H1 (cell line): ENCODE data around the gene CAPN14. TPM values are rescaled to one million over a fixed set of nuclear protein-coding genes. Genes with fewer than 3 reads are reported as not detected.

Experiments
- CTCF ChIA-PET: fragments of 300-600 bp; sonication (Branson Sonifier 250); formaldehyde crosslinking; loops from one replicate; lab custom pipeline; 2021; ENCODE audit not compliant: partially characterized antibody; lab: Charles Lee
- POLR2A ChIA-PET: fragments of 300-600 bp; sonication (Branson Sonifier 250); formaldehyde crosslinking; loops from one replicate; lab custom pipeline; 2021; ENCODE audit warnings: inconsistent platforms; ENCODE audit not compliant: partially characterized antibody; lab: Charles Lee
- DNase-seq, 2 experiments: peaks; one replicate each; pipeline versions ENCODE4 v3.0.0 to v3.0.0-alpha.2; 2010 to 2022; ENCODE audit warnings: low spot score in 2 of 2, low read depth in 1 of 2, mixed read lengths in 1 of 2
- FAIRE-seq: peaks from 2 replicates; lab custom pipeline; 2011; peaks lifted over from hg19 to GRCh38; lab: Jason Lieb, UNC
- H2AFZ ChIP-seq: 2 replicates; pipeline ENCODE4 v1.8.1; 2012; ENCODE audit warnings: low read length, inconsistent platforms
- H2AK5ac ChIP-seq: 2 replicates; pipeline ENCODE4 v1.6.1; 2013; ENCODE audit warnings: low read depth, low read length
- H2BK120ac ChIP-seq: replicated peaks from 2 replicates; pipeline ENCODE3; 2013; ENCODE audit warnings: low read depth, low read length, inconsistent platforms
- H2BK12ac ChIP-seq: 2 replicates; pipeline ENCODE4 v1.6.1; 2013; ENCODE audit warnings: low read depth, low read length
- H2BK15ac ChIP-seq: 2 replicates; pipeline ENCODE4 v1.6.1; 2013; ENCODE audit warnings: low read length
- H2BK20ac ChIP-seq: 2 replicates; pipeline ENCODE4 v1.6.1; 2013; ENCODE audit warnings: low read length
- H2BK5ac ChIP-seq: 2 replicates; pipeline ENCODE4 v1.6.1; 2013; ENCODE audit warnings: low read depth, low read length
- H3K14ac ChIP-seq: 2 replicates; pipeline ENCODE4 v1.6.1; 2013; ENCODE audit warnings: inconsistent platforms; ENCODE audit not compliant: insufficient read length
- H3K18ac ChIP-seq: 2 replicates; pipeline ENCODE4 v1.6.1; 2013; ENCODE audit warnings: low read length; ENCODE audit errors: extremely low read depth
- H3K23ac ChIP-seq: 2 replicates; pipeline ENCODE4 v1.6.1; 2013; ENCODE audit warnings: inconsistent platforms; ENCODE audit not compliant: insufficient read length
- H3K23me2 ChIP-seq: 2 replicates; pipeline ENCODE4 v1.6.1; 2013; ENCODE audit warnings: low read depth, low read length
- H3K27ac ChIP-seq: 2 replicates; pipeline ENCODE4 v1.6.1; 2011; ENCODE audit warnings: low read depth, low read length, inconsistent platforms
- H3K27me3 ChIP-seq, 4 experiments: replicated peaks in 1 of 4; 1 replicate in 1 of 4; 2 replicates in 3 of 4; pipeline versions ENCODE4 v1.6.1 to v1.8.1; 2011 to 2013; ENCODE audit warnings: low read length in 3 of 4, mild to moderate bottlenecking in 3 of 4, inconsistent platforms in 2 of 4, mixed read lengths in 2 of 4, moderate library complexity in 1 of 4; ENCODE audit not compliant: control insufficient read depth in 3 of 4, insufficient read depth in 3 of 4; ENCODE audit errors: extremely low read depth in 1 of 4
- H3K36me3 ChIP-seq, 4 experiments: 2 replicates each; pipeline versions ENCODE4 v1.6.1 to v1.8.1; 2011 to 2013; ENCODE audit warnings: mild to moderate bottlenecking in 4 of 4, low read length in 3 of 4, moderate library complexity in 2 of 4, control low read depth in 1 of 4, inconsistent platforms in 1 of 4; ENCODE audit not compliant: insufficient read depth in 4 of 4, control insufficient read depth in 2 of 4
- H3K4ac ChIP-seq: replicated peaks from 2 replicates; pipeline ENCODE3; 2013; ENCODE audit warnings: low read length, low read depth, mixed read lengths, inconsistent platforms; ENCODE audit not compliant: insufficient read length
- H3K4me1 ChIP-seq, 4 experiments: replicated peaks in 1 of 4; 1 replicate in 1 of 4; 2 replicates in 3 of 4; pipeline versions ENCODE4 v1.6.1 to v1.8.1; 2011 to 2013; ENCODE audit warnings: low read length in 3 of 4, inconsistent platforms in 2 of 4, mixed read lengths in 1 of 4; ENCODE audit not compliant: insufficient read depth in 4 of 4, control insufficient read depth in 3 of 4
- H3K4me2 ChIP-seq, 2 experiments: 2 replicates each; pipeline versions ENCODE4 v1.6.1 to v1.8.1; 2011 to 2013; ENCODE audit warnings: low read depth in 2 of 2, low read length in 2 of 2, control low read depth in 1 of 2, inconsistent platforms in 1 of 2, mild to moderate bottlenecking in 1 of 2; ENCODE audit not compliant: insufficient read depth in 1 of 2
- H3K4me3 ChIP-seq, 4 experiments: fragments of 200-600, 300-600 bp in 1 of 4; sonication (generic), shearing (Covaris generic), sonication (Bioruptor Twin) in 1 of 4; 2 replicates each; pipeline versions ENCODE4 v1.5.1 to v1.8.1; 2011 to 2016; ENCODE audit warnings: low read length in 4 of 4, low read depth in 3 of 4, control low read depth in 2 of 4, inconsistent platforms in 2 of 4, mild to moderate bottlenecking in 2 of 4, mixed read lengths in 1 of 4, moderate library complexity in 1 of 4; ENCODE audit not compliant: insufficient read depth in 2 of 4; ENCODE audit errors: extremely low read depth in 1 of 4
- H3K56ac ChIP-seq: replicated peaks from 2 replicates; pipeline ENCODE3; 2013; ENCODE audit warnings: low read depth, mild to moderate bottlenecking, mixed read lengths, low read length, inconsistent platforms; ENCODE audit not compliant: insufficient read length
- H3K79me1 ChIP-seq: 2 replicates; pipeline ENCODE4 v1.6.1; 2013; ENCODE audit warnings: low read depth, low read length, control low read depth
- H3K79me2 ChIP-seq, 2 experiments: 2 replicates each; pipeline versions ENCODE4 v1.6.1 to v1.8.1; 2012 to 2013; ENCODE audit warnings: low read length in 2 of 2, mild to moderate bottlenecking in 2 of 2, inconsistent platforms in 1 of 2; ENCODE audit not compliant: insufficient read depth in 2 of 2, control insufficient read depth in 1 of 2
- H3K9ac ChIP-seq, 4 experiments: replicated peaks in 1 of 4; 1 replicate in 1 of 4; 2 replicates in 3 of 4; pipeline versions ENCODE4 v1.6.1 to v1.8.1; 2011 to 2013; ENCODE audit warnings: low read depth in 3 of 4, low read length in 3 of 4, control low read depth in 2 of 4, mild to moderate bottlenecking in 2 of 4, moderate library complexity in 2 of 4, inconsistent platforms in 1 of 4; ENCODE audit errors: extremely low read depth in 1 of 4
- H3K9me3 ChIP-seq, 2 experiments: 2 replicates each; pipeline versions ENCODE4 v1.6.1 to v1.8.1; 2012 to 2013; ENCODE audit warnings: mild to moderate bottlenecking in 2 of 2, moderate library complexity in 2 of 2, control low read depth in 1 of 2, inconsistent platforms in 1 of 2, low read depth in 1 of 2, low read length in 1 of 2, mixed read lengths in 1 of 2; ENCODE audit not compliant: insufficient read depth in 2 of 2
- H4K20me1 ChIP-seq, 2 experiments: replicated peaks in 1 of 2; 2 replicates each; pipeline versions ENCODE3 to v1.8.1; 2011 to 2013; ENCODE audit warnings: inconsistent platforms in 2 of 2, low read length in 2 of 2, mild to moderate bottlenecking in 1 of 2; ENCODE audit not compliant: insufficient read depth in 2 of 2, control insufficient read depth in 1 of 2
- H4K5ac ChIP-seq: 2 replicates; pipeline ENCODE4 v1.6.1; 2013; ENCODE audit warnings: low read length, low read depth, mixed read lengths, inconsistent platforms; ENCODE audit not compliant: insufficient read length
- H4K8ac ChIP-seq: 2 replicates; pipeline ENCODE4 v1.8.0; 2013; ENCODE audit warnings: mild to moderate bottlenecking, moderate library complexity, low read length, inconsistent platforms; ENCODE audit not compliant: insufficient read depth; ENCODE audit errors: extremely low read depth
- H4K91ac ChIP-seq: replicated peaks from 2 replicates; pipeline ENCODE3; 2013; ENCODE audit warnings: low read length, mixed read lengths, inconsistent platforms; ENCODE audit not compliant: insufficient read length
- KDM1A ChIP-seq: fragments of 200-600, 300-600 bp; sonication (generic); IDR thresholded peaks from 2 replicates; pipeline ENCODE4 v1.7.1; 2016; ENCODE audit warnings: mild to moderate bottlenecking, low read length, borderline replicate concordance
- SAP30 ChIP-seq: fragments of 300-600 bp; sonication (generic); IDR thresholded peaks from 2 replicates; pipeline ENCODE4 v1.7.1; 2012; ENCODE audit warnings: low read length, moderate library complexity, mild to moderate bottlenecking, inconsistent platforms; ENCODE audit not compliant: insufficient read depth, insufficient replicate concordance
- WGBS, 2 experiments: shearing (Covaris generic) in 1 of 2; methylation state at CpG; one replicate each; pipeline versions ENCODE4 v1.1.6 to v1.1.7; 2013 to 2015; ENCODE audit warnings: low lambda C conversion rate in 2 of 2, mixed read lengths in 2 of 2, inconsistent platforms in 1 of 2, low coverage in 1 of 2, missing lambda C conversion rate in 1 of 2; ENCODE audit not compliant: insufficient replicate concordance in 2 of 2, insufficient coverage in 1 of 2, insufficient read length in 1 of 2; ENCODE audit errors: extremely low coverage in 1 of 2, missing lambda C conversion rate in 1 of 2; 5-methylcytosine and 5-hydroxymethylcytosine counted together
- polyA plus RNA-seq, 7 experiments: library from polyadenylated mRNA; depleted of rRNA in 3 of 7; stranded (reverse) in 5 of 7; unstranded in 2 of 7; fragments of >200 nt in 5 of 7; fragments of 200-250 nt in 2 of 7; gene quantifications; 1 replicate in 5 of 7; 2 replicates in 1 of 7; 4 replicates in 1 of 7; pipeline versions ENCODE4 v1.2.1 to v1.2.3, GENCODE V29; 2011 to 2013; ENCODE audit warnings: missing spikeins in 2 of 7, mixed read lengths in 2 of 7
- total RNA-seq: library from RNA; stranded (reverse); fragmentation: NEBNext Ultra II Directional; extraction: Animal tissue kit (Norgen Biotek cat#: 25700); gene quantifications from 2 replicates; pipeline ENCODE4 v1.2.1, GENCODE V29; 2021

CAPN14 gene
- total and polyA plus RNA-seq, 2 of the 8 experiments (the other 6 are each of a cell fraction or from before 2014, with no cell fraction given): 0.07 TPM; not detected in 1

- H3K27me3 ChIP-seq: peaks cover 0 to 8% (median 5%) of the 10 kb centered on the region in 4 experiments; a peak in 4 of 7 replicates
- no peak overlapping the region for H2BK15ac ChIP-seq
- TF ChIP-seq KDM1A (peak; percentile 55; the same call in 1 of the 2 replicates), SAP30 (no peak)
- TF ChIP-seq, all 59 proteins: peak for 1
- 67% methylated on average over 17 of the region's 17 CpGs; no CpG with 5 or more reads in 1 of the 2 experiments for WGBS, 2 experiments
- H4K8ac ChIP-seq: no peak overlapping the region
- H2AK5ac ChIP-seq: no peak overlapping the region
- H3K23me2 ChIP-seq: peaks cover 5% of the 10 kb centered on the region; the same call in 1 of the 2 replicates
- H3K9ac ChIP-seq: peak overlapping the region in 2 of 4 experiments; percentile 9 to 30; a peak in 4 of 7 replicates
- H3K14ac ChIP-seq: no peak overlapping the region
- no peak overlapping the region for H3K4ac ChIP-seq
- H3K23ac ChIP-seq: no peak overlapping the region
- no peak overlapping the region for H2AFZ ChIP-seq
- H3K4me1 ChIP-seq: peaks cover 4 to 6% (median 4%) of the 10 kb centered on the region in 4 experiments; a peak in 5 of 7 replicates
- CTCF ChIA-PET: interaction anchor here (0.6 to 3.3 kb wide), 6 partner anchors 11 to 99 kb away, joined by 3 to 30 read pairs (median 5); no protein-coding TSS in a partner anchor
- no peaks in the 10 kb centered on the region for H3K79me1 ChIP-seq
- no peak for DNase-seq
- no peak overlapping the region for H3K56ac ChIP-seq
- POLR2A ChIA-PET: interaction anchor here (1.0 to 1.9 kb wide), 3 partner anchors 18 to 61 kb away, joined by 3 to 10 read pairs (median 3); no protein-coding TSS in a partner anchor
- H2BK12ac ChIP-seq: no peak overlapping the region
- H2BK120ac ChIP-seq: no peak overlapping the region
- H3K4me3 ChIP-seq: peak overlapping the region; percentile 54 to 84 (median 70)
- H3K27ac ChIP-seq: no peak overlapping the region
- H3K79me2 ChIP-seq: no peaks in the 10 kb centered on the region
- H3K4me2 ChIP-seq: peak overlapping the region; percentile 88 to 91
- no peak overlapping the region for H3K18ac ChIP-seq
- H4K91ac ChIP-seq: no peak overlapping the region
- H4K20me1 ChIP-seq: peaks cover 0 to 1% of the 10 kb centered on the region in 2 experiments
- H3K9me3 ChIP-seq: no peaks in the 10 kb centered on the region
- no peak for FAIRE-seq
- no peaks in the 10 kb centered on the region for H3K36me3 ChIP-seq
- no peak overlapping the region for H2BK20ac ChIP-seq
- no peak overlapping the region for H4K5ac ChIP-seq
- no peak overlapping the region for H2BK5ac ChIP-seq
Observed at GRCh38 chr2:31234683-31235503, 17.6 kb upstream of the CAPN14 start.
